ENCODE results near the gene QRICH2. TPM values are rescaled to one million over a fixed set of nuclear protein-coding genes. Genes with fewer than 3 reads are reported as not detected.
A peak's percentile ranks its signal among the peaks of the same experiment; 100 is the strongest.

The QRICH2 gene
- total and polyA plus RNA-seq, 9 of the 15 experiments (the other 6 are each of a cell fraction or from before 2014, with no cell fraction given) = 0.03 to 1.6 (median 0.81) TPM

GRCh38 chr17:76264755-76265623, 43.1 kb downstream of the QRICH2 start, which contains the start of gene UBALD2 (continued):
- peak in 1 of 3 experiments; percentile 54; a peak in 1 of 6 replicates for TF ChIP-seq ZBTB11 (CRISPR knock-in tag; IDR thresholded peaks at IDR 0.05)
- no peak for TF ChIP-seq ATF1 (CRISPR knock-in tag; IDR thresholded peaks at IDR 0.05)
- peak; percentile 90 for TF ChIP-seq ATF1 (tag; IDR thresholded peaks at IDR 0.05)
- TF ChIP-seq ARID3B (CRISPR knock-in tag; IDR thresholded peaks at IDR 0.05; ENCODE audit: borderline replicate concordance) = no peak
- TF ChIP-seq PTRF (tag; IDR thresholded peaks at IDR 0.05) = no peak
- peak; percentile 12 for TF ChIP-seq POLR2B (IDR thresholded peaks at IDR 0.05; ENCODE audit: low read depth, partially characterized antibody)
- TF ChIP-seq JUN (IDR thresholded peaks at IDR 0.05; ENCODE audit: borderline replicate concordance, low read depth, low read length) = no peak
- peak; percentile 59; the same call in 1 of the 2 replicates for TF ChIP-seq JUN (CRISPR knock-in tag; IDR thresholded peaks at IDR 0.05; ENCODE audit: borderline replicate concordance)
- TF ChIP-seq ZBTB33 (CRISPR knock-in tag; IDR thresholded peaks at IDR 0.05) = no peak
- TF ChIP-seq ZNF75A (CRISPR knock-in tag; IDR thresholded peaks at IDR 0.05) = no peak
- TF ChIP-seq HBP1 (CRISPR knock-in tag; IDR thresholded peaks at IDR 0.05) = no peak
- 0 out of 2 replicates have a peak, but pooled peaks have one; percentile 85 for TF ChIP-seq CHAMP1 (IDR thresholded peaks at IDR 0.05)
- peak; percentile 78 for TF ChIP-seq BRD9 (IDR thresholded peaks at IDR 0.05; ENCODE audit: low read depth, partially characterized antibody)
- TF ChIP-seq ARNT (IDR thresholded peaks at IDR 0.05) = 0 out of 4 replicates have a peak, but pooled peaks of 1 of the 2 experiments have one; percentile 2
- TF ChIP-seq EZH2 (IDR thresholded peaks at IDR 0.05; ENCODE audit: borderline replicate concordance, low read depth, low read length) = no peak

Data from K562 (cell line).